HEK293 (cell line): ENCODE data around the gene NAA16.
"Not testable (repeated sequence)": the region's sequence is repeated elsewhere in the genome, so short reads cannot be mapped to it uniquely, and the experiment has no call there.

ENCODE experiments used
- CTCF ChIA-PET: fragments of 350-600 bp; formaldehyde crosslinking; extraction: SDS; loops from one replicate; lab custom pipeline; 2021; ENCODE audit warnings: antibody characterized with exemption; lab: Yijun Ruan, JAX
- POLR2A ChIA-PET: fragments of 300-600 bp; formaldehyde crosslinking; extraction: SDS; loops from one replicate; lab custom pipeline; 2020; ENCODE audit warnings: antibody characterized with exemption, inconsistent platforms; lab: Yijun Ruan, JAX
- H3K27ac ChIP-seq: fragments of 200-500 bp; sonication (Bioruptor generic); 2 replicates; pipeline ENCODE4 v1.5.1; 2014; ENCODE audit warnings: low read depth, low read length, control low read depth, inconsistent platforms; ENCODE audit errors: extremely low read depth
- H3K36me3 ChIP-seq, 2 experiments: fragments of 200-500 bp in 1 of 2; sonication (Bioruptor generic) in 1 of 2; 1 replicate in 1 of 2; 2 replicates in 1 of 2; pipeline ENCODE4 v1.5.1; 2014 to 2017; ENCODE audit warnings: inconsistent platforms in 2 of 2, low read length in 2 of 2; ENCODE audit not compliant: control insufficient read depth in 2 of 2, insufficient read depth in 1 of 2
- H3K4me1 ChIP-seq: fragments of 200-500 bp; sonication (Bioruptor generic); 2 replicates; pipeline ENCODE4 v1.5.1; 2014; ENCODE audit warnings: mild to moderate bottlenecking, low read length, inconsistent platforms; ENCODE audit not compliant: control insufficient read depth, insufficient read depth
- H3K4me3 ChIP-seq: 2 replicates; pipeline ENCODE4 v1.5.1; 2011; ENCODE audit warnings: low read depth, mild to moderate bottlenecking, control low read depth, low read length, moderate library complexity
- H3K9me3 ChIP-seq: fragments of 200-500 bp; sonication (Bioruptor generic); 2 replicates; pipeline ENCODE4 v1.5.1; 2014; ENCODE audit warnings: low read depth, low read length, inconsistent platforms; ENCODE audit not compliant: control insufficient read depth, insufficient read depth
- ATF2 ChIP-seq: fragments of 450-650 bp; formaldehyde crosslinking; IDR thresholded peaks from 2 replicates; pipeline ENCODE4 v1.5.1; 2016; ENCODE audit warnings: missing biosample characterization, missing genetic modification characterization, low read depth
- FEZF1 ChIP-seq: fragments of 450-650 bp; formaldehyde crosslinking; IDR thresholded peaks from 2 replicates; pipeline ENCODE4 v1.5.1; 2016; ENCODE audit warnings: missing biosample characterization, missing genetic modification characterization
- GFI1B ChIP-seq: fragments of 450-650 bp; formaldehyde crosslinking; IDR thresholded peaks from 2 replicates; pipeline ENCODE4 v1.5.1; 2016; ENCODE audit warnings: missing biosample characterization, missing genetic modification characterization
- IKZF3 ChIP-seq: fragments of 450-650 bp; IDR thresholded peaks from 2 replicates; pipeline ENCODE4 v1.5.0; 2018; ENCODE audit warnings: missing biosample characterization, mild to moderate bottlenecking, missing genetic modification characterization, moderate library complexity
- MYNN ChIP-seq: fragments of 450-650 bp; formaldehyde crosslinking; IDR thresholded peaks from 2 replicates; pipeline ENCODE4 v1.5.1; 2016; ENCODE audit warnings: missing biosample characterization, missing genetic modification characterization, borderline replicate concordance
- SALL2 ChIP-seq: fragments of 450-650 bp; formaldehyde crosslinking; IDR thresholded peaks from 2 replicates; pipeline ENCODE4 v1.5.0; 2017; ENCODE audit warnings: missing biosample characterization, mild to moderate bottlenecking, missing genetic modification characterization, borderline replicate concordance
- SCRT2 ChIP-seq: fragments of 450-650 bp; formaldehyde crosslinking; IDR thresholded peaks from 2 replicates; pipeline ENCODE4 v1.5.1; 2016; ENCODE audit warnings: missing biosample characterization, missing genetic modification characterization
- SETDB1 ChIP-seq: IDR thresholded peaks from one replicate; pipeline ENCODE4 v1.6.1; 2017; ENCODE audit warnings: mild to moderate bottlenecking, low read length, moderate library complexity, mixed read lengths; ENCODE audit not compliant: insufficient read length
- ZFP41 ChIP-seq: fragments of 450-650 bp; formaldehyde crosslinking; IDR thresholded peaks from 2 replicates; pipeline ENCODE4 v1.5.1; 2016; ENCODE audit warnings: missing biosample characterization, missing genetic modification characterization, borderline replicate concordance
- ZNF10 ChIP-seq: fragments of 450-650 bp; formaldehyde crosslinking; IDR thresholded peaks from 2 replicates; pipeline ENCODE4 v1.5.1; 2017; ENCODE audit warnings: missing biosample characterization, missing genetic modification characterization
- ZNF202 ChIP-seq: fragments of 450-650 bp; formaldehyde crosslinking; IDR thresholded peaks from 2 replicates; pipeline ENCODE4 v1.5.1; 2016; ENCODE audit warnings: missing biosample characterization, missing genetic modification characterization, borderline replicate concordance
- ZNF302 ChIP-seq: fragments of 450-650 bp; formaldehyde crosslinking; IDR thresholded peaks from 2 replicates; pipeline ENCODE4 v1.5.1; 2016; ENCODE audit warnings: missing biosample characterization, missing genetic modification characterization, low read depth
- ZNF350 ChIP-seq: fragments of 450-650 bp; formaldehyde crosslinking; IDR thresholded peaks from 2 replicates; pipeline ENCODE4 v1.5.0; 2017; ENCODE audit warnings: missing biosample characterization, mild to moderate bottlenecking, missing genetic modification characterization
- ZNF362 ChIP-seq: fragments of 450-650 bp; formaldehyde crosslinking; IDR thresholded peaks from 2 replicates; pipeline ENCODE4 v1.5.1; 2016; ENCODE audit warnings: missing biosample characterization, missing genetic modification characterization
- ZNF416 ChIP-seq: fragments of 450-650 bp; formaldehyde crosslinking; IDR thresholded peaks from 2 replicates; pipeline ENCODE4 v1.5.1; 2016; ENCODE audit warnings: missing biosample characterization, missing genetic modification characterization
- ZNF513 ChIP-seq: fragments of 450-650 bp; IDR thresholded peaks from 2 replicates; pipeline ENCODE4 v1.5.1; 2018; ENCODE audit warnings: missing biosample characterization, missing genetic modification characterization
- ZNF544 ChIP-seq: fragments of 450-650 bp; formaldehyde crosslinking; IDR thresholded peaks from 2 replicates; pipeline ENCODE4 v1.5.0; 2017; ENCODE audit warnings: missing biosample characterization, missing genetic modification characterization
- ZNF629 ChIP-seq: fragments of 450-650 bp; formaldehyde crosslinking; IDR thresholded peaks from 2 replicates; pipeline ENCODE4 v1.5.1; 2017; ENCODE audit warnings: missing biosample characterization, missing genetic modification characterization
- ZXDB ChIP-seq: fragments of 450-650 bp; formaldehyde crosslinking; IDR thresholded peaks from 2 replicates; pipeline ENCODE4 v1.5.1; 2016; ENCODE audit warnings: missing biosample characterization, missing genetic modification characterization

The NAA16 gene

GRCh38 chr13:41419206-41419605 lies 108.1 kb downstream of the NAA16 start:
- H3K4me1 ChIP-seq: no peaks in the 10 kb centered on the region
- CTCF ChIA-PET: no interaction called here
- TF ChIP-seq SCRT2 (tag by site-specific recombination) (no peak), ATF2 (tag by site-specific recombination) (no peak), FEZF1 (no peak), ZNF416 (tag by site-specific recombination) (no peak), ZXDB (tag by site-specific recombination) (no peak), GFI1B (tag by site-specific recombination) (no peak), SETDB1 (no peak), ZNF350 (tag by site-specific recombination) (no peak), MYNN (tag by site-specific recombination) (no peak), ZFP41 (tag by site-specific recombination) (no peak), ZNF302 (no peak), ZNF629 (tag by site-specific recombination) (no peak), ZNF362 (tag by site-specific recombination) (no peak), ZNF10 (no peak), ZNF202 (no peak)
- TF ChIP-seq, all 188 proteins: peak for 0
- H3K9me3 ChIP-seq: no peaks in the 10 kb centered on the region
- H3K27ac ChIP-seq: no peak overlapping the region
- no peaks in the 10 kb centered on the region for H3K36me3 ChIP-seq
- H3K4me3 ChIP-seq: no peak overlapping the region
- POLR2A ChIA-PET: no interaction called here

GRCh38 chr13:41420146-41420545 lies 109.1 kb downstream of the NAA16 start:
- CTCF ChIA-PET: no interaction called here
- Histone ChIP-seq H3K4me1 (no peaks in the 10 kb centered on the region), H3K4me3 (no peak overlapping the region), H3K36me3 (no peaks in the 10 kb centered on the region), H3K9me3 (no peaks in the 10 kb centered on the region), H3K27ac (no peak overlapping the region)
- POLR2A ChIA-PET: no interaction called here
- no peak for TF ChIP-seq SALL2 (tag by site-specific recombination)
- no peak for TF ChIP-seq IKZF3
- TF ChIP-seq ZNF544 (tag by site-specific recombination): no peak
- TF ChIP-seq ZNF513 (tag by site-specific recombination): no peak

- POLR2A ChIA-PET, H3K36me3 ChIP-seq, H3K27ac ChIP-seq, H3K4me3 ChIP-seq, CTCF ChIA-PET, H3K4me1 ChIP-seq, H3K9me3 ChIP-seq: not testable (repeated sequence)
These were observed 110.3 kb downstream of the NAA16 start for GRCh38 chr13:41421330-41421729.

GRCh38 chr13:41421983-41422382 lies 110.9 kb downstream of the NAA16 start:
- H3K27ac ChIP-seq, H3K9me3 ChIP-seq, H3K4me3 ChIP-seq, H3K36me3 ChIP-seq, H3K4me1 ChIP-seq, POLR2A ChIA-PET, CTCF ChIA-PET: not testable (repeated sequence)

- H3K4me1 ChIP-seq, H3K36me3 ChIP-seq, CTCF ChIA-PET, H3K4me3 ChIP-seq, H3K27ac ChIP-seq, POLR2A ChIA-PET, H3K9me3 ChIP-seq: not testable (repeated sequence)
These were observed 112.2 kb downstream of the NAA16 start for GRCh38 chr13:41423259-41423658.
